G401.6 (cell line): ENCODE results near the gene GRIN2A.

Source experiments
- FAIRE-seq: peaks from 2 replicates; lab custom pipeline; 2012; peaks lifted over from hg19 to GRCh38; lab: Jason Lieb, UNC

Gene GRIN2A

GRCh38 chr16:9817586-9817985, 364.6 kb downstream of the GRIN2A start:
- no peak for FAIRE-seq

DNA sequence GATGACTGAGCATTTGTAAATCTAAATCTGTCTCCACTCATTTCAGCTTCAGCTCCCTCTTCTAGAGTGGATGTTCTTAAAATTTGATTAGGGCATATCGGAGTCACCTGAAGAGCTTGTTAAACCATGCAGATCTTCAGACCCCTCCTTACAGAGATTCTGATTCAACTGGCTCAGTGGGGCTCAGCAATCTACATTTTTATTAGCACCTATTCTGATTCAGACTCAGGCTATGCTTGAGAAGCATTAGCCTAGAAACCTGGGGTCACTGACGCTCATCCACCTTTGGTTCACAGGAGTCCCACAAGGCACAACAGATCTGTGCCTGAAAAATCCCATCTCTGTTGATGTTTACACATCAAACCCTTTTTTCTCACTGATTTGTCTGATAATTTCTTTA, 365.6 kb downstream of the GRIN2A start:
- FAIRE-seq, result no peak

- FAIRE-seq, result no peak
Measured at GRCh38 chr16:9813665-9814064, 368.6 kb downstream of the GRIN2A start.

DNA sequence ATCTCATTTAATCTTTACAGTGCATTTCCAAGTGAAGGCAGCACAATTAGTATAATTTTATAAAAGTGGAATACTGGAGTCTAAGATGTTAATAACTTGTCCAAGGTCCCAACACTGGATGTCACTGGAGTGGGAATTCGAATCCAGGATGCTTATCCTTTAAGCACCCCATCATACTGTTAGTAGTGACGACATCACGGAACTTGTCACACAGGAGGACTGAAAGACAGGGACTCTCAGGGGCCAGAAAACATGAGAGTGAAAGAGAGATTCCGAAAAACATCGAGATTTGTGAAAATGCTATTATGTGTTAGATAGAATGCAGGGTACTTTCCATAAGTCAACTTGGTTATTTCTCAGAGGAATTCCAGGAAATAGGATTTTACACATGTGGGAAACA, 374.0 kb downstream of the GRIN2A start:
- no peak for FAIRE-seq

GRCh38 chr16:9807302-9807701, 374.9 kb downstream of the GRIN2A start:
- FAIRE-seq, result no peak

GRCh38 chr16:9805109-9805508, 377.1 kb downstream of the GRIN2A start:
- FAIRE-seq, result no peak

DNA sequence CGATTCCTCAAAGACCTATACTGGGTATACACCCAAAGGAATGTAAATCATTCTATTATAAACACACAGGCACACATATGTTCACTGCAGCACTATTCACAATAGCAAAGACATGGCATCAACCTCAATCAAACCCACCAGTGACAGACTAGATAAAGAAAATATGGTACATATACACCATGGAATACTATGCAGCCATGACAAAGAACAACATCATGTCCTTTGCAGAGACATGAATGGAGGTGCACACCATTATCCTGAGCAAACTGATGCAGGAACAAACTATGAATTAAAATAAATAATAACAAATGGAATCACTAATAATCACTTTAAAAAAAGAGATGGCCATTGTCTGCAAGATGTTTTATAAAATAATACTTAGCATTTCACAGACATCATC, 380.1 kb downstream of the GRIN2A start:
- FAIRE-seq, result no peak

GRCh38 chr16:9801651-9802050, 380.6 kb downstream of the GRIN2A start:
- no peak for FAIRE-seq

DNA sequence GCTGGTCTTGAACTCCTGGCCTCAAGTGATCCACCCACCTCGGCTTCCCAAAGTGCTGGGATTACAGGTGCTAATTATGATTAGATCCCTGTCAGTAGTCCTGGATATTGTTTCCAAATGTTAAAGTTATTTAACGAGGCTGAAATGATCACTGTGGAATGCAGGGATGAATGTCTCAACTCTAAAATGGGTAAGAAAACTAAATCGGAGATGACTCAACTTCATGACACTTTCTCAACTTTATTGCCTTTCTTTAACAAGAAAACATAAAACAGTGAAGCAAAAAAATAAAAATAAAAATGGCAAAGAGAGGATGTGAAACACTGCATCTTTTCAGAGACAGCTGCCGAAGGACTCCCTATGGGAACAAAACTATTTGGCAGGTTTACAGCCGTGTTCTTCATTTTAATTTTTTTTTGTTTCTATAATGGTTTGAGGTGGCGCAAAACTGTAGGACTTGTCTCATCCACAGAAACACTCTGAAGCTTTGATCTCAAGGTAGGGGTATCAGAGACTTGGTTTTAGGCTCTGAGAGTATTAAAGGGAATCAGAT, 382.0 kb downstream of the GRIN2A start:
- no peak for FAIRE-seq

DNA sequence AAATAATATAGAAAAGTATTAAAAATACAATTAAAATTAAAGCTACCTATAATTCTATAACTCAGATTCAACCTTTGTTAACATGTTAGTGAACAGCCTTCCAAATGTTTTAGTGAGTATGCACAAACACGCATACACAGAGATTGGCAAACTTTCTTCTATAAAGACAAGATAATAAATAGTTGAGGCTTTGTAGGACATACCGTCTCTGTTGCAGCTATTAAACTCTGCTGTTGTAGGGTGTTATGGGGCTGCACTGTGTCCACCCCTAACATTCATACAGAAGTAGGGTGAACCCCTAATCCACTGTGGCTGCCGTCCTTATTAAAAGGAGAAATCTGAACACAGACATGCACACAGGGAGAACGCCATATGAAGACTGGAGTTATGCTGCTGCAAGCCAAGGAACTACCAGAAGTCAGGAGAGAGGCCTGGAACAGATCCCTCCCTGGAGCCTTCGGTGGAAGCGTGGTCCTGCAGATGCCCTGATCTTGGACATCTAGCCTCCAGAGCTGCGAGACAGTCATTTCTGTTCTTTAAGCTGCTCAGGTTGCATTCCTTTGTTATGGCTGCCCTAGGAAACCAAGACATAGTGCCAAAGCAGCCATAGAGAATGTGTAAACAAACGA, 383.2 kb downstream of the GRIN2A start:
- no peak for FAIRE-seq

DNA sequence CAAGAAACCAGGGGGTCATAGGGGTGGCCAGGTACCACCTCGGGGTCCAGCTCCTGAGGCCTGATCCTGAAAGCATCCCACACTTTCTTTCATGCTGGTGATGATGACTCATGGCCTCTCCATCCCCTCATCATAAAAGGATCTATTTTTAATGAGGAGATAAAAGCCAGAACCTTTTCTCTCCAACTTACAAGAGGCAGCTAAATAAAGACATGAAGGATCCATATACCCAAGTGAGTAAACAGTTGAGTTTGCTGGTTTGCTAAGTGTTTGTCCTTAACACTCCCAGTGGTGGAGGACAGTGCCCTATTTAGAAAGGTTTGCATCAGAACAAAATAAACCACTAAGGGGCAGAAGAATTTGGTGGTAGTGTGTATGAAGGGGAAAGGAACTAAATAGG, 383.8 kb downstream of the GRIN2A start:
- FAIRE-seq, result no peak

DNA sequence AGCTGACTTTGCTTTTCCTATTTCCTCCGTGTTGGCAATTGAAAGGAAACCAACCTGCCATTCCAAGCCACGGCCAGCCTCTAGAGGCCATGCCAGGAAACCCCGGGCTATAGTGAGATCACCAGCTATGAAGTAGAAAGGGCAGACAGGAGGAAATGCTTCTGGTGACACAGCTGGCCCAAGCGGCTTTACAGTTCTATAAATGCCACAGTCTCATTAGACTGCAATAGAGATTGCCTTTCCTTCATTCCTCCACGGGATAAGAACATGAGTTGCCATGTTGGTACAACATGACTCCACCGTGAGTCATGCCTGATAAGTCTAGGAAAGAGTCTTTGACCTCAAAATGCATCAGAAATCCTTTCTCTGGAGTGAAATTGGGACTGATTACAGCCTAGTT, 384.9 kb downstream of the GRIN2A start:
- no peak for FAIRE-seq

DNA sequence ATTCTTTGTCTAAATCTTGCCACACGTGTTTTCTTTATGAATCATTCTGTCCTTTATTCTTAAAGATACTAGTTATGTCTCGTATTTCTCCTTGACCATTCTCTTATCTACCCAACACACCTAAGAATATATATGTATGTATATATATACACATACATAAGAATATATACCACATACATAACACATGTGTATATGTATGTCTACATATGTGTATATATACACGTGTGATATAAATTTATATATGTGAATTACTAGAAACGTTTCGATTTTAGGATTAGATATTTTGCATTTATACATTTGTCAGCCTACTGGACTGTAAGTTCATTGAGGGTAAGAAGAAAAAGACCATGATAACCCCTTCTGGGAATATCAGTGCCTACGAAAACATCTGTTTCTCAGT, 388.6 kb downstream of the GRIN2A start:
- FAIRE-seq, result no peak

DNA sequence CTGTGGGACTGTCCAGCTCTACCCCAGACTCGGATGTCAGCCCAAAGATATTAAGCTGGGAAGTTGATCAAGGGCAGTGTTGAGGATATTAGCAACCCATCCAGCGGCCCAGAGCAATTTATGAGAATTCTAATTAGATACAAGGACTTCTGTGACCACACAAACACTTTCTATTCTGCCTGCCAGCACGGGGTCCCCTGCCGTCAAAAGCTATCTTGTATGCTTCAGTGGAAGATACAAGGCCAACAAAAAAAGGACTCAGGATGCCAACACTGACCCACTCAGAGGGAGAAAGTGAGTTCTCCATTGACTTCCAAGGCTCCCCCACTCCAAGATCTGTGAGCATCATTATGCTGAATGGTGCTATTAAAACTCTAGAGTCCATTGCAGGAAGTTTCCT, 390.7 kb downstream of the GRIN2A start:
- no peak for FAIRE-seq

DNA sequence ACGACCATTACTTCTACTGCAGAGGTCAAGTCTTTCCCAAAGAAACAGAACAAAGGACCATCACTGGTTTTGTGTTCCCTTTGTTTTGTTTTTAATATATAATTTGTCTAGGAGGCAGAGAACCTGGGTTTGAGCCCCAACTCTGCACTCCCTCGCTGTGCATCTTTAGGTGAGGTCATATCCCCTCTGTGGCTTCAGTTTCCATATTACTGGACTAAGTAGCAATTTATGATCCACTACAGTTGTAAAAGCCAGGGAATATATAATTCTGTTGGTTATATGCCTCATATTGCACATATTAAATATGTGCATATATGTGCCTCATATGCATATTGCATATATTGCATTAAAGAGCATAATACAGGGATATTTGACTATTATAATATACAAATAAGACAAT, 392.0 kb downstream of the GRIN2A start:
- no peak for FAIRE-seq

GRCh38 chr16:9787717-9788116, 394.5 kb downstream of the GRIN2A start:
- no peak for FAIRE-seq

- FAIRE-seq, result no peak
Measured at GRCh38 chr16:9780831-9781230, 401.4 kb downstream of the GRIN2A start.

DNA sequence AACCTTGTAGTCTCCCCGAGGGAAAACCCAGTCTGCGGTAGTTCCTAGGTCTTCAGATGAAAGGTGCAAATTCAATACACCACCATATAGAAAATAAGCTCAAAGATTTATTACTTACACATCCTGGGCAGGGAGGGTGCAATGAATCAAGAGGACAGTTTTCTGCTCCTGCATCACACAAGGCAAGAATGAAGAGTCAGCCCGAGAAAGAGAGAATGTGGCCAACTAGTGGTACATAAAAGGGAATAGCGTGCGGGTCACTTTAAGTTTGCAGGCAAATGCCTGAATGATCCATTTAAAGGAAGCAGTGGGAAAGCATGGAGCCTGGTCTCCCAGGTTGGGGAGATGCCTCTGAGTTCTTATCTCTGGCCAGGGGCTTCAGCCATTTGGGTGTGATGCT, 403.4 kb downstream of the GRIN2A start:
- FAIRE-seq, result no peak

DNA sequence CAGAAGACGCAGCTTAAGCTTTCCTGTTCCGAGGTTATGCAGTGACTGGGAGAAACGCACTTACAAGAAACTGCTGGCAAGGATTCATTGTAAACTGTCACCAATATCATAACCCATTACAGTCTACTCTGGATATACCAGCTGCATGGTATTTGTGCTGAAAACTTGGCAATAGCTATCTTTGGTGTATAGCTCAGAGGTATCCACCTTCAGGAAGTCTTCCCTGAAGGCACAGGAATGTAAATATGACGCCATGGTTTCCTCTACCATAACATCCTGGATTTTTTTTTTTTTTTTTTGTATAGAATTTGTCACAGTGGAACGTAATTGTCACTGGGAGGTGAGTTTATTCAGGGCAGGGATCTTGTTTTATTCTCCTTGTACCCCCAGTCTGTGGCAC, 406.2 kb downstream of the GRIN2A start:
- no peak for FAIRE-seq

GRCh38 chr16:9773289-9773688, 408.9 kb downstream of the GRIN2A start:
- no peak for FAIRE-seq

- FAIRE-seq, result no peak
Measured at GRCh38 chr16:9772526-9773225, 409.6 kb downstream of the GRIN2A start.

DNA sequence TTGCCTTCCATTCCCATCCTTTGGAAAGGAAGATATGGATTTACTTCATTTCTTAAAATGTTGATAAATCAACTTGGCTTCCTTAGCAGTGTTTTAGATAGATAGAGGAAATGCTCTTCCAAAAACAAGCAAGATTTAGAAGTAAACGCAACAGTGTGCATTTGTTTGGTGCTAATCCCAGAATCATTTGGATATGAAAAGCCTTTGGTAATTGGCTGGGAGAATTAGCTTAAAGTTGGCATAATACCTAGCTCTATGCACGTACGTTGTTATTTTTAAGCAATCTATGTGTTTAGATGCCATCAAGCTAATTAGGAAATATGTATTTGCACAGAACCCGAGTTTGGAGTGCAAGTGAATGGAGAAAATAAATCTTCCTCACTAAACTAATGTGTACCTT, 415.3 kb downstream of the GRIN2A start:
- FAIRE-seq, result no peak

DNA sequence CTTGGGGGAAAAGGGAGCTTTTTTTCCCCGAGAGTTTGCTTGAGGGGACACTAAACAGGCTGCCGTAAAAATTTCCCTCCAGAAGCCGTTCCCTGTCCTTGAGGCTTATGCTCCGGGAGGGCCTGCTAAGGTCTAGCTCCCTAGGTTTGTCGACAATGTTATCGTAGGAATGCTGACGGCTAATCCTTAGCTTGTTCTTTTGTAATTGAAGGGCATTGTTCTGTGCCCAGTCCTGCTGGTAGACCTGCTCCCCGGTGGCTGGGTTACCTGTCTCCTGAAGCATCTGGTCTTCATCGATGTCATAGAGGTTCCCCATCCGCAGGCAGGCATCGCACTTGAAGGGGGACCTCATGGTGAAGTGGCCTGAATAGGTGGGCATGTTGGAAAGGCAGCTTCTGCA, 418.7 kb downstream of the GRIN2A start:
- no peak for FAIRE-seq

GRCh38 chr16:9761870-9762269, 420.4 kb downstream of the GRIN2A start:
- FAIRE-seq, result no peak
